Calu3 (cell line): ENCODE measurements around the gene MYT1. TPM values are rescaled to one million over a fixed set of nuclear protein-coding genes. Genes with fewer than 3 reads are reported as not detected.
A peak's percentile ranks its signal among the peaks of the same experiment; 100 is the strongest.

Source experiments
- BruUV-seq: library from RNA; stranded (reverse); fragments of 400-500 nt; replicated peaks from 2 replicates; lab custom pipeline; 2021; lab: Mats Ljungman, UMichigan
- CTCF ChIA-PET: fragments of 300-600 bp; sonication (Branson Sonifier 250); formaldehyde crosslinking; loops from one replicate; lab custom pipeline; 2022; ENCODE audit warnings: antibody characterized with exemption; lab: Charles Lee
- DNase-seq: peaks from one replicate; pipeline ENCODE4 v3.0.0; 2022
- H3K27ac Mint-ChIP-seq: one replicate; pipeline ENCODE4 v1.8.0; 2022; ENCODE audit warnings: mixed read lengths; ENCODE audit not compliant: unreplicated experiment
- H3K27me3 Mint-ChIP-seq: one replicate; pipeline ENCODE4 v1.8.0; 2022; ENCODE audit warnings: mixed read lengths; ENCODE audit not compliant: unreplicated experiment
- H3K36me3 Mint-ChIP-seq: one replicate; pipeline ENCODE4 v1.8.0; 2022; ENCODE audit warnings: mild to moderate bottlenecking, moderate library complexity, mixed read lengths; ENCODE audit not compliant: insufficient read depth, unreplicated experiment
- H3K4me1 Mint-ChIP-seq: one replicate; pipeline ENCODE4 v1.8.0; 2022; ENCODE audit warnings: mild to moderate bottlenecking, low read depth, mixed read lengths; ENCODE audit not compliant: unreplicated experiment
- H3K4me3 Mint-ChIP-seq: one replicate; pipeline ENCODE4 v1.8.0; 2022; ENCODE audit warnings: mild to moderate bottlenecking, low read depth, moderate library complexity, mixed read lengths; ENCODE audit not compliant: unreplicated experiment
- H3K9me3 Mint-ChIP-seq: one replicate; pipeline ENCODE4 v1.8.0; 2022; ENCODE audit warnings: low read depth, mixed read lengths; ENCODE audit not compliant: unreplicated experiment
- CTCF ChIP-seq: fragments of 200-600 bp; IDR thresholded peaks from one replicate; pipeline ENCODE4 v1.8.0; 2022; ENCODE audit warnings: antibody characterized with exemption; ENCODE audit not compliant: unreplicated experiment
- intact Hi-C: fragments of 100-400 bp; cut with micrococcal nuclease; formaldehyde crosslinking; loops from one replicate; pipeline ENCODE4 v1.10.0; 2022; ENCODE audit not compliant: unreplicated experiment
- total RNA-seq: library from RNA; stranded (reverse); gene quantifications from 2 replicates; pipeline ENCODE4 v1.2.3, GENCODE V29; 2022

Gene MYT1
- total RNA-seq, 1 experiment from 2014 or later = 0.45 TPM

GRCh38 chr20:64257107-64257757, 93.0 kb downstream of the MYT1 start:
- H3K4me3 Mint-ChIP-seq = peak overlapping the region; percentile 99
- H3K36me3 Mint-ChIP-seq = peaks cover 30% of the 10 kb centered on the region
- no peak for TF ChIP-seq CTCF
- intact Hi-C loops = loop anchor here (2.0 to 5.0 kb wide), 2 partner anchors 68 to 125 kb away; no protein-coding TSS in a partner anchor
- peaks cover 12% of the 10 kb centered on the region for H3K27me3 Mint-ChIP-seq
- H3K27ac Mint-ChIP-seq = no peak overlapping the region
- CTCF ChIA-PET = no interaction called here
- peaks cover 2% of the 10 kb centered on the region for H3K9me3 Mint-ChIP-seq
- peaks cover 32% of the 10 kb centered on the region for H3K4me1 Mint-ChIP-seq
- DNase-seq = no peak
- no TSS peak for BruUV-seq

GRCh38 chr20:64258071-64258823, 94.0 kb downstream of the MYT1 start:
- H3K36me3 Mint-ChIP-seq = peaks cover 30% of the 10 kb centered on the region
- peaks cover 32% of the 10 kb centered on the region for H3K4me1 Mint-ChIP-seq
- TF ChIP-seq CTCF = no peak
- CTCF ChIA-PET = no interaction called here
- no peak for DNase-seq
- H3K27ac Mint-ChIP-seq = no peak overlapping the region
- intact Hi-C loops = loop anchor here (5.0 kb wide), 1 partner anchor 126 kb away; no protein-coding TSS in a partner anchor
- H3K9me3 Mint-ChIP-seq = peaks cover 2% of the 10 kb centered on the region
- no peak overlapping the region for H3K4me3 Mint-ChIP-seq
- H3K27me3 Mint-ChIP-seq = peaks cover 2% of the 10 kb centered on the region
- BruUV-seq = no TSS peak

GRCh38 chr20:64260239-64260638, 96.0 kb downstream of the MYT1 start:
- no peaks in the 10 kb centered on the region for H3K9me3 Mint-ChIP-seq
- intact Hi-C loops = no loop called here

GRCh38 chr20:64261138-64261537, 96.9 kb downstream of the MYT1 start:
- no peak for DNase-seq
- intact Hi-C loops = no loop called here
- Mint-ChIP-seq H3K9me3 (no peaks in the 10 kb centered on the region), H3K4me1 (peaks cover 20% of the 10 kb centered on the region), H3K4me3 (no peak overlapping the region), H3K27ac (no peak overlapping the region), H3K36me3 (peaks cover 11% of the 10 kb centered on the region), H3K27me3 (no peaks in the 10 kb centered on the region)
- CTCF ChIA-PET = no interaction called here
- BruUV-seq = no TSS peak
- no peak for TF ChIP-seq CTCF

More at GRCh38 chr20:64260239-64260638, 96.0 kb downstream of the MYT1 start:
- H3K27ac Mint-ChIP-seq = no peak overlapping the region
- CTCF ChIA-PET = no interaction called here
- TF ChIP-seq CTCF = no peak
- no peak overlapping the region for H3K4me3 Mint-ChIP-seq
- no peaks in the 10 kb centered on the region for H3K27me3 Mint-ChIP-seq
- no peak for DNase-seq
- no TSS peak for BruUV-seq
- peaks cover 20% of the 10 kb centered on the region for H3K4me1 Mint-ChIP-seq
- peaks cover 20% of the 10 kb centered on the region for H3K36me3 Mint-ChIP-seq
